IMR-90 (cell line): ENCODE results near the gene HOXC5. TPM values are rescaled to one million over a fixed set of nuclear protein-coding genes. Genes with fewer than 3 reads are reported as not detected.

ENCODE experiments used
- ATAC-seq: fragments of 200-7000 bp; cut with Tn5 transposase; 2 replicates; pipeline ENCODE4 v1.9.1; 2020; ENCODE audit warnings: low read depth, mild to moderate bottlenecking, moderate library complexity
- BruUV-seq: library from RNA; stranded (reverse); fragments of 400-500 nt; replicated peaks from 2 replicates; lab custom pipeline; 2021; lab: Mats Ljungman, UMichigan
- CTCF ChIA-PET: fragments of 300-600 bp; formaldehyde crosslinking; extraction: SDS; loops from one replicate; lab custom pipeline; 2021; ENCODE audit warnings: antibody characterized with exemption; lab: Yijun Ruan, JAX
- POLR2A ChIA-PET: fragments of 300-600 bp; sonication (Branson Sonifier 250); formaldehyde crosslinking; loops from one replicate; lab custom pipeline; 2022; ENCODE audit warnings: antibody characterized with exemption; ENCODE audit not compliant: unreplicated experiment; lab: Charles Lee
- DNase-seq: peaks from one replicate; pipeline ENCODE4 v3.0.0; 2013
- H2AFZ ChIP-seq: replicated peaks from 2 replicates; pipeline ENCODE3; 2013; ENCODE audit warnings: low read length, mild to moderate bottlenecking; ENCODE audit not compliant: poor library complexity
- H2AK5ac ChIP-seq: 2 replicates; pipeline ENCODE4 v1.6.1; 2013; ENCODE audit warnings: low read depth, low read length, inconsistent platforms
- H2AK9ac ChIP-seq: replicated peaks from 2 replicates; pipeline ENCODE3; 2013; ENCODE audit warnings: mild to moderate bottlenecking, low read depth, low read length, moderate library complexity; ENCODE audit not compliant: poor library complexity
- H2BK120ac ChIP-seq: 2 replicates; pipeline ENCODE4 v1.6.1; 2013; ENCODE audit warnings: low read depth, low read length, inconsistent platforms
- H2BK15ac ChIP-seq: 3 replicates; pipeline ENCODE4 v1.6.1; 2013; ENCODE audit warnings: low read depth, low read length, inconsistent platforms
- H2BK20ac ChIP-seq: 2 replicates; pipeline ENCODE4 v1.6.1; 2013; ENCODE audit warnings: low read depth, mild to moderate bottlenecking, inconsistent platforms, low read length, moderate library complexity
- H2BK5ac ChIP-seq: 2 replicates; pipeline ENCODE4 v1.6.1; 2013; ENCODE audit warnings: mild to moderate bottlenecking, low read depth, low read length, inconsistent platforms; ENCODE audit not compliant: poor library complexity, severe bottlenecking
- H3K14ac ChIP-seq: replicated peaks from 2 replicates; pipeline ENCODE4 v1.6.1; 2013; ENCODE audit warnings: low read depth, low read length, inconsistent platforms
- H3K18ac ChIP-seq: 2 replicates; pipeline ENCODE4 v1.6.1; 2013; ENCODE audit warnings: low read depth, low read length, control low read depth
- H3K23ac ChIP-seq: 2 replicates; pipeline ENCODE4 v1.6.1; 2013; ENCODE audit warnings: low read depth, low read length, inconsistent platforms
- H3K27ac ChIP-seq: 2 replicates; pipeline ENCODE4 v1.5.1; 2013; ENCODE audit warnings: mild to moderate bottlenecking, control low read depth, low read length; ENCODE audit not compliant: insufficient read depth
- H3K27me3 ChIP-seq: 2 replicates; pipeline ENCODE4 v1.6.1; 2013; ENCODE audit warnings: low read length; ENCODE audit not compliant: control insufficient read depth, insufficient read depth
- H3K36me3 ChIP-seq: 2 replicates; pipeline ENCODE4 v1.6.1; 2013; ENCODE audit warnings: low read length, mixed read lengths; ENCODE audit not compliant: control insufficient read depth, insufficient read depth
- H3K4ac ChIP-seq: 2 replicates; pipeline ENCODE4 v1.6.1; 2013; ENCODE audit warnings: low read depth, low read length, inconsistent platforms
- H3K4me1 ChIP-seq: 2 replicates; pipeline ENCODE4 v1.6.1; 2013; ENCODE audit warnings: low read length, mixed read lengths; ENCODE audit not compliant: control insufficient read depth, insufficient read depth
- H3K4me2 ChIP-seq: 2 replicates; pipeline ENCODE4 v1.6.1; 2013; ENCODE audit warnings: low read depth, mild to moderate bottlenecking, control low read depth, low read length, moderate library complexity
- H3K4me3 ChIP-seq: 2 replicates; pipeline ENCODE4 v1.5.1; 2013; ENCODE audit warnings: low read depth, mild to moderate bottlenecking, control low read depth, low read length, moderate library complexity; ENCODE audit not compliant: insufficient read depth
- H3K56ac ChIP-seq: 2 replicates; pipeline ENCODE4 v1.6.1; 2013; ENCODE audit warnings: low read length, inconsistent platforms; ENCODE audit not compliant: insufficient read depth; ENCODE audit errors: extremely low read depth
- H3K79me1 ChIP-seq, 2 experiments: 2 replicates each; pipeline ENCODE4 v1.6.1; 2013; ENCODE audit warnings: low read length in 2 of 2, inconsistent platforms in 1 of 2, low read depth in 1 of 2
- H3K9ac ChIP-seq: 2 replicates; pipeline ENCODE4 v1.6.1; 2013; ENCODE audit warnings: low read depth, low read length, control low read depth
- H3K9me1 ChIP-seq: 2 replicates; pipeline ENCODE4 v1.6.1; 2013; ENCODE audit warnings: low read length, inconsistent platforms; ENCODE audit not compliant: insufficient read depth
- H3K9me3 ChIP-seq: 2 replicates; pipeline ENCODE4 v1.6.1; 2013; ENCODE audit warnings: low read length; ENCODE audit not compliant: control insufficient read depth, insufficient read depth
- H4K20me1 ChIP-seq: 2 replicates; pipeline ENCODE4 v1.6.1; 2013; ENCODE audit warnings: low read length, inconsistent platforms; ENCODE audit not compliant: insufficient read depth
- H4K5ac ChIP-seq: 2 replicates; pipeline ENCODE4 v1.6.1; 2013; ENCODE audit warnings: mild to moderate bottlenecking, low read depth, low read length, control low read depth
- H4K8ac ChIP-seq, 2 experiments: 2 replicates each; pipeline ENCODE4 v1.6.1; 2013; ENCODE audit warnings: low read depth in 2 of 2, low read length in 2 of 2, control low read depth in 1 of 2, inconsistent platforms in 1 of 2
- H4K91ac ChIP-seq: 2 replicates; pipeline ENCODE4 v1.6.1; 2013; ENCODE audit warnings: low read depth, low read length, inconsistent platforms; ENCODE audit not compliant: insufficient read depth
- CEBPB ChIP-seq: IDR thresholded peaks from 2 replicates; pipeline ENCODE4 v1.6.1; 2012; ENCODE audit warnings: low read depth, low read length, improper control_type of control experiment
- CHD1 ChIP-seq: IDR thresholded peaks from 2 replicates; pipeline ENCODE4 v1.6.1; 2012; ENCODE audit warnings: low read depth, low read length, improper control_type of control experiment
- FOS ChIP-seq: fragments of 150-350 bp; IDR thresholded peaks from 2 replicates; pipeline ENCODE4 v1.6.1; 2016; ENCODE audit warnings: low read depth, low read length
- NFE2L2 ChIP-seq: fragments of 150-350 bp; IDR thresholded peaks from 2 replicates; pipeline ENCODE4 v1.6.1; 2016; ENCODE audit warnings: low read depth, mild to moderate bottlenecking, low read length
- POLR2A ChIP-seq: IDR thresholded peaks from 2 replicates; pipeline ENCODE4 v1.6.1; 2012; ENCODE audit warnings: mild to moderate bottlenecking, low read depth, low read length
- WGBS, 2 experiments: methylation state at CpG; one replicate each; pipeline versions ENCODE4 v1.1.5 to v1.1.7; 2013; ENCODE audit warnings: missing lambda C conversion rate in 2 of 2; ENCODE audit not compliant: insufficient read length in 1 of 2; ENCODE audit errors: extremely low coverage in 2 of 2; 5-methylcytosine and 5-hydroxymethylcytosine counted together
- dilution Hi-C: fragments of 300-500 bp; cut with HindIII; formaldehyde crosslinking; loops from one replicate; pipeline ENCODE4 v1.14.3; 2018; ENCODE audit warnings: low sequenced_read_pairs; ENCODE audit not compliant: unreplicated experiment
- in situ Hi-C: fragments of 300-500 bp; cut with MboI; formaldehyde crosslinking; loops from 3 replicates; pipeline ENCODE4 v1.14.3; 2019; ENCODE audit warnings: low sequenced_read_pairs, inconsistent platforms, mixed read lengths
- intact Hi-C: fragments of 100-400 bp; cut with micrococcal nuclease; formaldehyde crosslinking; loops from 2 replicates; pipeline ENCODE4 v1.10.0; 2022
- polyA plus RNA-seq, 3 experiments: library from polyadenylated mRNA; depleted of rRNA; stranded (reverse); fragments of >200 nt; gene quantifications; 2 replicates each; pipeline ENCODE4 v1.2.3, GENCODE V29; 2012; ENCODE audit warnings: low replicate concordance in 1 of 3
- total RNA-seq: library from RNA; depleted of rRNA; stranded (reverse); fragments of >200 nt; gene quantifications from 2 replicates; pipeline ENCODE4 v1.2.3, GENCODE V29; 2012
- TF ChIP-seq, protein P1 (sequence below): fragments of 150-350 bp; IDR thresholded peaks from 2 replicates; pipeline ENCODE4 v1.6.1; 2017; ENCODE audit warnings: mild to moderate bottlenecking, antibody characterized with exemption, low read length, low read depth

Gene HOXC5
- total and polyA plus RNA-seq, 2 of the 4 experiments (the other 2 are of a cell fraction) = not detected

DNA sequence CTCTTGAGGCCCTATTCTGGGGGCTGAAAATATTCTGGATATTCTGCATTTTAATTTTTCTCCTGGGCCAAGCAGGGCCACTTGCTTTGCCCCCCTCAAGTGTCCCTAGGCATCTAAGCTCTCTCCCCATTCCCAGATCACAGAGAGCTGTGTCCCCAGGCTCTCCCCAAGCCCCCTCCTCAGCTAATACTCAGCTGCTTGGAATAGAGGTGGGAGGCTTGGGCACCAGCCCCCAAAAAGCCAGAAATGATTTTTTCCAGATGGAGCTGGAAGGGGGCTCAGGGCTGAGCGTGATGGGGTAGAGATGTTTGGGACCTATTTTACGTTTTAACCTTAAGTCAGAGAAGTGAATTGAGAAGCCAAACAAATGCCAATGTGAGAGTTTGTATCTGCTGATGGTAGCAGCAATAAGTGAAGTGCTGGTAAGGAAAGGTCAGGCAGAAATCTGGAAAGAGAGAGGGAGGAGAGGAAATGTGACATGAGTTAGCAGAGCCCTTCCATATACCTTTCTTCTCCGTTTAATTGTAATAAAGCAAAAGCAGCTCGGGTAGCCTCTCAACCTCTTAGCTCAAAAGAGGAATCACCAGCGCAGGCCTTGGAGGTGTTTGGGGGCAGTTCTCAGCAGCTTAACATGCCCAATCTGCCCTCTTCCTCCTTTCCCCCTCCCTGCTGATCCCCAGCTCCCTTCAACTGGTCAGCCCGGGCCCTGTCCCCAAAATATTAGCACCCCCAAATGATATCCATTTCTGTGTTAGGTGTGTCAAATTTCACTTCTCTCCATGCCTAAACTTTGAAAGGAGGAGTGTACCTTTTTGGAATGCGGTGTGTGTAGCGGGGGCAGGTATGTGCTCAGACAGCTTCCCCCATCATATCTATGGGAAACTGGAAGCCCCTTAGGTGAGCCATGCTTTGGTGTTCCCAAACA is 9.6 kb upstream of the HOXC5 start (continued):
- no peak for TF ChIP-seq CHD1
- TF ChIP-seq FOS = no peak

DNA sequence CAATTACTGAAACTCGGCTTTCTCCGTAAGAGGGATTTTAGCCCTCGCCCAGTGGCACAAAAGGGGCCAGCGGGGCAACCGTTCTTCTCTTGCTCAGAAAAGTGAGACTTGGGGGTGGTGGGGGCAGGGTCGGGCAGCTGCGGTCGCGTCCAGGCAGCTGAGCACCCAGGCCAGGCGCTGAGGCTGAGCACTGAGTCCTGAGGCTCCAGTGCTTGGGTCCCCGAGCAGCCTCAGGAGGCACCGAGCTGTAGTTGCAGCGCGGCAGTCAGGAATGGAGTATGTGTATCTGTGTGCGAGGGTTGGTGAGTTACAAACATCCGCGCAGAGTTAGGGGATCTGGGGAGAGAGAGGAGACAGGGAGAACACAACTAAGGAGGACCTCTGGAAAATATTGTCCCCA is 8.7 kb upstream of the HOXC5 start:
- DNase-seq (no peak), ATAC-seq (no peak)
- no peak overlapping the region for H2BK15ac ChIP-seq
- no peak overlapping the region for H2BK120ac ChIP-seq
- CTCF ChIA-PET = interaction anchor here (0.5 to 1.3 kb wide), 2 partner anchors 8 to 177 kb away, joined by 4 to 7 read pairs; no protein-coding TSS in a partner anchor
- no peak overlapping the region for H4K91ac ChIP-seq
- H3K18ac ChIP-seq = no peak overlapping the region
- no peak overlapping the region for H3K4me3 ChIP-seq
- H2BK5ac ChIP-seq = no peak overlapping the region
- no peak overlapping the region for H3K27ac ChIP-seq
- H2AK5ac ChIP-seq = no peak overlapping the region
- no peaks in the 10 kb centered on the region for H3K79me1 ChIP-seq
- in situ Hi-C loops (no loop called here), dilution Hi-C loops (no loop called here), intact Hi-C loops (no loop called here)
- H3K56ac ChIP-seq = no peak overlapping the region
- no peaks in the 10 kb centered on the region for H3K9me1 ChIP-seq
- H4K20me1 ChIP-seq = no peaks in the 10 kb centered on the region
- no peaks in the 10 kb centered on the region for H3K4me1 ChIP-seq
- H2BK20ac ChIP-seq = no peak overlapping the region
- H3K9ac ChIP-seq = no peak overlapping the region
- no peak overlapping the region for H3K4me2 ChIP-seq
- no peak overlapping the region for H3K4ac ChIP-seq
- no peak for TF ChIP-seq CEBPB
- TF ChIP-seq, protein P1, sequence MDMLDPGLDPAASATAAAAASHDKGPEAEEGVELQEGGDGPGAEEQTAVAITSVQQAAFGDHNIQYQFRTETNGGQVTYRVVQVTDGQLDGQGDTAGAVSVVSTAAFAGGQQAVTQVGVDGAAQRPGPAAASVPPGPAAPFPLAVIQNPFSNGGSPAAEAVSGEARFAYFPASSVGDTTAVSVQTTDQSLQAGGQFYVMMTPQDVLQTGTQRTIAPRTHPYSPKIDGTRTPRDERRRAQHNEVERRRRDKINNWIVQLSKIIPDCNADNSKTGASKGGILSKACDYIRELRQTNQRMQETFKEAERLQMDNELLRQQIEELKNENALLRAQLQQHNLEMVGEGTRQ = no peak
- TF ChIP-seq POLR2A = no peak
- TF ChIP-seq NFE2L2 = no peak
- TF ChIP-seq CHD1 = no peak
- TF ChIP-seq FOS = no peak
- H3K36me3 ChIP-seq = no peaks in the 10 kb centered on the region
- no peak overlapping the region for H4K8ac ChIP-seq
- no peaks in the 10 kb centered on the region for H3K9me3 ChIP-seq
- no peak overlapping the region for H3K23ac ChIP-seq
- H2AFZ ChIP-seq = no peak overlapping the region
- no TSS peak for BruUV-seq
- no peak overlapping the region for H4K5ac ChIP-seq
- H2AK9ac ChIP-seq = no peak overlapping the region
- POLR2A ChIA-PET = no interaction called here
- WGBS, 2 experiments = 30% methylated on average over 10 of the region's 17 CpGs; no CpG with 5 or more reads in 1 of the 2 experiments
- peaks cover 87% of the 10 kb centered on the region for H3K27me3 ChIP-seq
- no peak overlapping the region for H3K14ac ChIP-seq
